Panc1 (cell line): ENCODE measurements around the gene MYO5B. TPM values are rescaled to one million over a fixed set of nuclear protein-coding genes. Genes with fewer than 3 reads are reported as not detected.

Experiments
- ATAC-seq: fragments of 200-7000 bp; cut with Tn5 transposase; 2 replicates; pipeline ENCODE4 v1.9.1; 2020; ENCODE audit warnings: mild to moderate bottlenecking, moderate library complexity
- BruUV-seq: library from RNA; stranded (reverse); fragments of 400-500 nt; replicated peaks from 2 replicates; lab custom pipeline; 2021; lab: Mats Ljungman, UMichigan
- CTCF ChIA-PET: fragments of 300-600 bp; sonication (Branson Sonifier 250); formaldehyde crosslinking; loops from one replicate; lab custom pipeline; 2022; ENCODE audit warnings: antibody characterized with exemption; lab: Charles Lee
- POLR2A ChIA-PET: fragments of 300-600 bp; sonication (Branson Sonifier 250); formaldehyde crosslinking; loops from one replicate; lab custom pipeline; 2022; ENCODE audit warnings: antibody characterized with exemption; lab: Charles Lee
- DNase-seq: peaks from one replicate; pipeline ENCODE4 v3.0.0-alpha.2; 2010; ENCODE audit warnings: low read depth, low spot score
- H3K27ac ChIP-seq: 2 replicates; pipeline ENCODE4 v1.5.1; 2011; ENCODE audit warnings: mild to moderate bottlenecking, low read length, inconsistent platforms
- H3K27me3 ChIP-seq: fragments of 200-500 bp; sonication (Bioruptor generic); 2 replicates; pipeline ENCODE4 v1.6.0; 2014; ENCODE audit warnings: low read length, inconsistent platforms; ENCODE audit not compliant: control insufficient read depth, insufficient read depth
- H3K36me3 ChIP-seq: fragments of 200-500 bp; sonication (Bioruptor generic); 2 replicates; pipeline ENCODE4 v1.5.1; 2014; ENCODE audit warnings: inconsistent platforms, mild to moderate bottlenecking, low read length, moderate library complexity; ENCODE audit not compliant: control insufficient read depth, insufficient read depth
- H3K4me1 ChIP-seq: 2 replicates; pipeline ENCODE4 v1.5.1; 2011; ENCODE audit warnings: inconsistent platforms, mild to moderate bottlenecking, low read length, moderate library complexity; ENCODE audit not compliant: control insufficient read depth, insufficient read depth
- H3K4me3 ChIP-seq, 2 experiments: 2 replicates each; pipeline ENCODE4 v1.5.1; 2011 to 2012; ENCODE audit warnings: low read depth in 2 of 2, low read length in 2 of 2, mild to moderate bottlenecking in 2 of 2, inconsistent platforms in 1 of 2, moderate library complexity in 1 of 2
- H3K9me3 ChIP-seq: fragments of 200-500 bp; sonication (Bioruptor generic); 2 replicates; pipeline ENCODE4 v1.5.1; 2014; ENCODE audit warnings: low read depth, mild to moderate bottlenecking, inconsistent platforms, low read length, moderate library complexity; ENCODE audit not compliant: control insufficient read depth, insufficient read depth
- POLR2AphosphoS5 ChIP-seq: IDR thresholded peaks from 2 replicates; pipeline ENCODE4 v1.6.1; 2012; ENCODE audit warnings: mild to moderate bottlenecking, low read depth, low read length, moderate library complexity
- SIN3A ChIP-seq: IDR thresholded peaks from 2 replicates; pipeline ENCODE4 v1.6.1; 2012; ENCODE audit warnings: low read depth, mild to moderate bottlenecking, low read length, moderate library complexity, borderline replicate concordance; ENCODE audit not compliant: insufficient read depth
- TCF7L2 ChIP-seq: IDR thresholded peaks from 2 replicates; pipeline ENCODE4 v1.6.1; 2011; ENCODE audit warnings: mild to moderate bottlenecking, low read depth, low read length, inconsistent platforms
- in situ Hi-C: cut with HindIII; loops from 2 replicates; pipeline ENCODE4 v1.10.0; 2016; ENCODE audit warnings: low sequenced_read_pairs, low pct_unique_long_range_greater_than_20kb
- intact Hi-C: fragments of 100-400 bp; cut with micrococcal nuclease; formaldehyde crosslinking; loops from one replicate; pipeline ENCODE4 v1.10.0; 2022; ENCODE audit not compliant: unreplicated experiment
- total RNA-seq: library from RNA; stranded (reverse); gene quantifications from one replicate; pipeline ENCODE4 v1.2.1, GENCODE V29; 2021; ENCODE audit not compliant: unreplicated experiment
- TF ChIP-seq, protein P1 (sequence below): fragments of 450-650 bp; IDR thresholded peaks from 2 replicates; pipeline ENCODE4 v1.5.1; 2017; ENCODE audit warnings: mild to moderate bottlenecking
- TF ChIP-seq, protein P2 (sequence below), 2 experiments: IDR thresholded peaks; 2 replicates each; pipeline ENCODE4 v1.6.1; 2011 to 2012; ENCODE audit warnings: low read depth in 2 of 2, control low read depth in 1 of 2, low read length in 1 of 2, mild to moderate bottlenecking in 1 of 2, moderate library complexity in 1 of 2; ENCODE audit not compliant: insufficient read depth in 1 of 2

Gene MYO5B
- total RNA-seq, 1 experiment from 2014 or later = 0.31 TPM

DNA sequence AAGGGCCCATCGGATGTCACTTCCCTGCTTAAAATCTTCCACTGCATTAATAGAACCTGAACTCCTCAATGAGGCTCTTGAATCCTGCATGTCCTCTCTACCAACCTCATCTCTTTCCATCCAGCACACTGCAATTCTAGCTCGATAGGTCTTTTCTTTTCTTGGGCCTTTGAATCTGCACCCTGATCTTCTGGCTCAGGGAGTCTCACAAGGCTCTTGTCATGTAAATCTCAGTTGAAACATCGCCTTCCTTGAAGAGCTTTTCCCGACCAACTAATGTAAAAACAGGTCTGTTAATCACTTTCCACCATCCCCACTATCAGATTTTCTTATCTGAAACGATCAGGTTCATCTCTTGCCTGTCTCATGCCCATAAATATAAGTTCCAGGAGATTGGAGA is 120.5 kb downstream of the MYO5B start:
- intact Hi-C loops = no loop called here
- no peaks in the 10 kb centered on the region for H3K36me3 ChIP-seq
- ChIA-PET CTCF (no interaction called here), POLR2A (no interaction called here)
- no peak overlapping the region for H3K27ac ChIP-seq
- in situ Hi-C loops = no loop called here
- BruUV-seq = no TSS peak
- ATAC-seq (no peak), DNase-seq (no peak)
- TF ChIP-seq, protein P1, sequence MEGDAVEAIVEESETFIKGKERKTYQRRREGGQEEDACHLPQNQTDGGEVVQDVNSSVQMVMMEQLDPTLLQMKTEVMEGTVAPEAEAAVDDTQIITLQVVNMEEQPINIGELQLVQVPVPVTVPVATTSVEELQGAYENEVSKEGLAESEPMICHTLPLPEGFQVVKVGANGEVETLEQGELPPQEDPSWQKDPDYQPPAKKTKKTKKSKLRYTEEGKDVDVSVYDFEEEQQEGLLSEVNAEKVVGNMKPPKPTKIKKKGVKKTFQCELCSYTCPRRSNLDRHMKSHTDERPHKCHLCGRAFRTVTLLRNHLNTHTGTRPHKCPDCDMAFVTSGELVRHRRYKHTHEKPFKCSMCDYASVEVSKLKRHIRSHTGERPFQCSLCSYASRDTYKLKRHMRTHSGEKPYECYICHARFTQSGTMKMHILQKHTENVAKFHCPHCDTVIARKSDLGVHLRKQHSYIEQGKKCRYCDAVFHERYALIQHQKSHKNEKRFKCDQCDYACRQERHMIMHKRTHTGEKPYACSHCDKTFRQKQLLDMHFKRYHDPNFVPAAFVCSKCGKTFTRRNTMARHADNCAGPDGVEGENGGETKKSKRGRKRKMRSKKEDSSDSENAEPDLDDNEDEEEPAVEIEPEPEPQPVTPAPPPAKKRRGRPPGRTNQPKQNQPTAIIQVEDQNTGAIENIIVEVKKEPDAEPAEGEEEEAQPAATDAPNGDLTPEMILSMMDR = no peak
- TF ChIP-seq SIN3A (no peak), TCF7L2 (no peak), POLR2AphosphoS5 (no peak)
- TF ChIP-seq, protein P2, sequence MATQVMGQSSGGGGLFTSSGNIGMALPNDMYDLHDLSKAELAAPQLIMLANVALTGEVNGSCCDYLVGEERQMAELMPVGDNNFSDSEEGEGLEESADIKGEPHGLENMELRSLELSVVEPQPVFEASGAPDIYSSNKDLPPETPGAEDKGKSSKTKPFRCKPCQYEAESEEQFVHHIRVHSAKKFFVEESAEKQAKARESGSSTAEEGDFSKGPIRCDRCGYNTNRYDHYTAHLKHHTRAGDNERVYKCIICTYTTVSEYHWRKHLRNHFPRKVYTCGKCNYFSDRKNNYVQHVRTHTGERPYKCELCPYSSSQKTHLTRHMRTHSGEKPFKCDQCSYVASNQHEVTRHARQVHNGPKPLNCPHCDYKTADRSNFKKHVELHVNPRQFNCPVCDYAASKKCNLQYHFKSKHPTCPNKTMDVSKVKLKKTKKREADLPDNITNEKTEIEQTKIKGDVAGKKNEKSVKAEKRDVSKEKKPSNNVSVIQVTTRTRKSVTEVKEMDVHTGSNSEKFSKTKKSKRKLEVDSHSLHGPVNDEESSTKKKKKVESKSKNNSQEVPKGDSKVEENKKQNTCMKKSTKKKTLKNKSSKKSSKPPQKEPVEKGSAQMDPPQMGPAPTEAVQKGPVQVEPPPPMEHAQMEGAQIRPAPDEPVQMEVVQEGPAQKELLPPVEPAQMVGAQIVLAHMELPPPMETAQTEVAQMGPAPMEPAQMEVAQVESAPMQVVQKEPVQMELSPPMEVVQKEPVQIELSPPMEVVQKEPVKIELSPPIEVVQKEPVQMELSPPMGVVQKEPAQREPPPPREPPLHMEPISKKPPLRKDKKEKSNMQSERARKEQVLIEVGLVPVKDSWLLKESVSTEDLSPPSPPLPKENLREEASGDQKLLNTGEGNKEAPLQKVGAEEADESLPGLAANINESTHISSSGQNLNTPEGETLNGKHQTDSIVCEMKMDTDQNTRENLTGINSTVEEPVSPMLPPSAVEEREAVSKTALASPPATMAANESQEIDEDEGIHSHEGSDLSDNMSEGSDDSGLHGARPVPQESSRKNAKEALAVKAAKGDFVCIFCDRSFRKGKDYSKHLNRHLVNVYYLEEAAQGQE (IDR thresholded peaks at IDR 0.05; ENCODE audit: insufficient read depth in 1 of 2, low read depth in 2 of 2, low read length in 1 of 2) = no peak
- no peaks in the 10 kb centered on the region; the same call in 1 of the 2 replicates for H3K27me3 ChIP-seq
- H3K9me3 ChIP-seq = no peaks in the 10 kb centered on the region
- no peak overlapping the region for H3K4me3 ChIP-seq
- H3K4me1 ChIP-seq = no peaks in the 10 kb centered on the region

DNA sequence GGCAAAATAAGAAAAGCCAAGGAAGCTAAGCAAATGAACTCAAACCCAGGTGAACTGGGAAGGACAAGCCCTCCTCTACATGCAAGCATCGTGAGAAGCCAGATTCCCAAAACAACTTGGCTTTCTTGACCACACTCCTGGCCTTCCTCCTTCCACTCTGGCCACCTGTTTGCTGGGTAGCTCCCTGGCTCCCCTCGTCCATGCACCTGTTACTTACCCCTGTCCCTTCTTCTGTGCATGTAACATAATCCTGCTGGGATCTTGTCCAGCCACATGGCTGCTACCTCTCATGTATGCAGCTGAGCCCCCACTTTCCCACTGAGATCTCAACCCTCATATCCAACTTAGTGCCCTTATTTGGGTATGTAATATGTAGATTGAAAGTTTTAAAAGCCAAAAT is 121.6 kb downstream of the MYO5B start:
- Histone ChIP-seq H3K9me3 (no peaks in the 10 kb centered on the region), H3K27me3 (no peaks in the 10 kb centered on the region; the same call in 1 of the 2 replicates), H3K4me3 (no peak overlapping the region), H3K27ac (no peak overlapping the region), H3K4me1 (no peaks in the 10 kb centered on the region), H3K36me3 (no peaks in the 10 kb centered on the region)
- DNase-seq (no peak), ATAC-seq (no peak)
- BruUV-seq = no TSS peak
- intact Hi-C loops = no loop called here
- TF ChIP-seq, protein P2 (IDR thresholded peaks at IDR 0.05; ENCODE audit: insufficient read depth in 1 of 2, low read depth in 2 of 2, low read length in 1 of 2) = no peak
- TF ChIP-seq SIN3A (no peak), POLR2AphosphoS5 (no peak), TCF7L2 (no peak)
- TF ChIP-seq, protein P1 = no peak
- CTCF ChIA-PET = no interaction called here
- POLR2A ChIA-PET = no interaction called here
- in situ Hi-C loops = no loop called here
